SKM-1 treated with dmso at 0.1 percent for 144 hours (cell line): ENCODE data around the gene VPS33A.

Experiments used
- DNase-seq: peaks from one replicate; lab custom pipeline; 2025; ENCODE audit not compliant: unreplicated experiment; lab: John Stamatoyannopoulos, UW

The VPS33A gene

GRCh38 chr12:122184517-122184916 is 81.8 kb downstream of the VPS33A start:
- DNase-seq = no peak

GRCh38 chr12:122183588-122183940 is 82.7 kb downstream of the VPS33A start:
- no peak for DNase-seq

DNA sequence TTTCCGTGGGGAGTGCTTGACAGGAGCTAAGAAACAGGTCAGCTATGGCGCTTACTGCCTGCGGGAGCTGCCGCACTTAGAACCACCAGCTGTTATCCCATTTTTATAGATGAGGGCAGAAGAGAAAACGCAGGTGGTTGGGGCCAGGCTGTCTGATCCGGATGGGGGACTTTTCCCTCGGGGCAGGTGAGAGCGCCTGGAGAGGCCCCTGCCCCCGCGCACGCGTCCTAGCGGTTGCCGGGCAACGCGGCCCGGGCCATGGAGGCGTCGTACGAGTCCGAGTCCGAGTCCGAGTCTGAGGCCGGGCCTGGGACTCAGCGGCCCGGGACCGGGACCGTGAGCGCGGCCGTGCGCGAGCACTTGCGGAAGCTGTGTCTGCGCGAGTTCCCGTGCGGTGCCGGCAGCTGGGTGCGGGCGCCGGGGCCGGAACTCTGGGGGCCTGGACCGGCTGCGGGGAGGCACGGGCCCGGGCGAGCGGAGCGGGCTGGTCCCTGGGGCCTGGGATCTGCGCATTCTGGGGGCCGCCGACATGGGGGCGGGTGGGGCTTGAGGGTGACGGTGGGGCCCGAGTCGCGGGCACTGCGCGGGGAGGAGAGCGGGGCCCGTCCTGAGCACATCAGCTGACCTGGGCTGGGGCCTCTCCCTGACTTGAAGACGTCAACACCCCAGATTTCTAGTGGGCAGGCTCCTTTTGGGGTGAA is 83.3 kb downstream of the VPS33A start, which contains the start of gene LRRC43:
LRRC43 (plus strand) TSS at position 237 of the 701 bp plus-strand sequence; CDS start at position 259, 22 bp downstream.
- DNase-seq = no peak
